ENCODE data around the gene BAIAP2L1. TPM values are rescaled to one million over a fixed set of nuclear protein-coding genes. Genes with fewer than 3 reads are reported as not detected.

The BAIAP2L1 gene
- total RNA-seq, 3 donors from 2014 or later (not counting 1 experiment from before 2014, with no cell fraction given) = not detected

- H3K27ac Mint-ChIP-seq = peak overlapping the region; percentile 74 to 81
- Histone ChIP-seq H3K4me1 (ENCODE audit: control insufficient read depth, insufficient read depth, low read length) (peaks cover 42% of the 10 kb centered on the region), H3K27me3 (ENCODE audit: control insufficient read depth, insufficient read depth, low read length) (no peaks in the 10 kb centered on the region), H3K9me3 (ENCODE audit: control insufficient read depth, insufficient read depth, low read length) (no peaks in the 10 kb centered on the region), H3K27ac (ENCODE audit: low read length) (no peak overlapping the region), H3K4me3 (ENCODE audit: low read length) (no peak overlapping the region), H3K36me3 (ENCODE audit: control insufficient read depth, insufficient read depth, low read length) (no peaks in the 10 kb centered on the region)
- intact Hi-C loops (cut with micrococcal nuclease) = loop anchor here (2.0 kb wide), 1 partner anchor 27 kb away; the partner anchor contains the start of gene TECPR1
- no peak for TF ChIP-seq CTCF (IDR thresholded peaks at IDR 0.05)
- H3K9me3 Mint-ChIP-seq = no peaks in the 10 kb centered on the region
- no peak for DNase-seq
- H3K4me1 Mint-ChIP-seq = peaks cover 22 to 32% of the 10 kb centered on the region in 2 donors
- no peaks in the 10 kb centered on the region for H3K27me3 Mint-ChIP-seq (ENCODE audit: low read depth in 2 of 2)
- H3K36me3 Mint-ChIP-seq = no peaks in the 10 kb centered on the region
- H3K4me3 Mint-ChIP-seq = peak overlapping the region; percentile 88
- ATAC-seq = no peak
- WGBS (ENCODE audit: insufficient coverage) = 65% methylated on average over 7 of the region's 7 CpGs
Measured at GRCh38 chr7:98280296-98280695, 120.6 kb downstream of the BAIAP2L1 start.

GRCh38 chr7:98278936-98279335 lies 122.0 kb downstream of the BAIAP2L1 start:
- Histone ChIP-seq H3K27me3 (ENCODE audit: control insufficient read depth, insufficient read depth, low read length) (no peaks in the 10 kb centered on the region), H3K4me3 (ENCODE audit: low read length) (no peak overlapping the region), H3K36me3 (ENCODE audit: control insufficient read depth, insufficient read depth, low read length) (no peaks in the 10 kb centered on the region), H3K9me3 (ENCODE audit: control insufficient read depth, insufficient read depth, low read length) (no peaks in the 10 kb centered on the region), H3K27ac (ENCODE audit: low read length) (no peak overlapping the region), H3K4me1 (ENCODE audit: control insufficient read depth, insufficient read depth, low read length) (peaks cover 28% of the 10 kb centered on the region)
- no peaks in the 10 kb centered on the region for H3K27me3 Mint-ChIP-seq (ENCODE audit: low read depth in 2 of 2)
- H3K9me3 Mint-ChIP-seq = no peaks in the 10 kb centered on the region
- 89% methylated on average over 4 of the region's 4 CpGs for WGBS (ENCODE audit: insufficient coverage)
- no peak for DNase-seq
- peaks cover 12 to 19% of the 10 kb centered on the region in 2 donors for H3K4me1 Mint-ChIP-seq
- H3K27ac Mint-ChIP-seq = no peak overlapping the region
- no peak for ATAC-seq
- intact Hi-C loops (cut with micrococcal nuclease) = no loop called here
- no peak for TF ChIP-seq CTCF (IDR thresholded peaks at IDR 0.05)
- H3K4me3 Mint-ChIP-seq = no peak overlapping the region
- no peaks in the 10 kb centered on the region for H3K36me3 Mint-ChIP-seq

GRCh38 chr7:98278408-98278807 lies 122.5 kb downstream of the BAIAP2L1 start:
- H3K4me1 Mint-ChIP-seq = peaks cover 12 to 15% of the 10 kb centered on the region in 2 donors
- no peak for ATAC-seq
- intact Hi-C loops (cut with micrococcal nuclease) = no loop called here
- Histone ChIP-seq H3K36me3 (ENCODE audit: control insufficient read depth, insufficient read depth, low read length) (no peaks in the 10 kb centered on the region), H3K9me3 (ENCODE audit: control insufficient read depth, insufficient read depth, low read length) (no peaks in the 10 kb centered on the region), H3K27ac (ENCODE audit: low read length) (no peak overlapping the region), H3K4me3 (ENCODE audit: low read length) (no peak overlapping the region), H3K4me1 (ENCODE audit: control insufficient read depth, insufficient read depth, low read length) (peaks cover 23% of the 10 kb centered on the region), H3K27me3 (ENCODE audit: control insufficient read depth, insufficient read depth, low read length) (no peaks in the 10 kb centered on the region)
- TF ChIP-seq CTCF (IDR thresholded peaks at IDR 0.05) = no peak
- DNase-seq = no peak
- H3K27me3 Mint-ChIP-seq (ENCODE audit: low read depth in 2 of 2) = no peaks in the 10 kb centered on the region
- H3K4me3 Mint-ChIP-seq = no peak overlapping the region
- WGBS (ENCODE audit: insufficient coverage) = 96% methylated on average over 5 of the region's 5 CpGs
- no peak overlapping the region for H3K27ac Mint-ChIP-seq
- no peaks in the 10 kb centered on the region for H3K9me3 Mint-ChIP-seq
- no peaks in the 10 kb centered on the region for H3K36me3 Mint-ChIP-seq

- 90% methylated on average over 3 of the region's 5 CpGs for WGBS (ENCODE audit: insufficient coverage)
- Mint-ChIP-seq H3K27ac (no peak overlapping the region), H3K4me1 (no peaks in the 10 kb centered on the region), H3K4me3 (no peak overlapping the region), H3K9me3 (no peaks in the 10 kb centered on the region), H3K27me3 (ENCODE audit: low read depth in 2 of 2) (no peaks in the 10 kb centered on the region), H3K36me3 (no peaks in the 10 kb centered on the region)
- H3K36me3 ChIP-seq (ENCODE audit: control insufficient read depth, insufficient read depth, low read length) = no peaks in the 10 kb centered on the region
- H3K4me3 ChIP-seq (ENCODE audit: low read length) = no peak overlapping the region
- intact Hi-C loops (cut with micrococcal nuclease) = no loop called here
- H3K4me1 ChIP-seq (ENCODE audit: control insufficient read depth, insufficient read depth, low read length) = peaks cover 8% of the 10 kb centered on the region
- no peaks in the 10 kb centered on the region for H3K27me3 ChIP-seq (ENCODE audit: control insufficient read depth, insufficient read depth, low read length)
- TF ChIP-seq CTCF (IDR thresholded peaks at IDR 0.05) = no peak
- ATAC-seq (no peak), DNase-seq (no peak)
- no peak overlapping the region for H3K27ac ChIP-seq (ENCODE audit: low read length)
- H3K9me3 ChIP-seq (ENCODE audit: control insufficient read depth, insufficient read depth, low read length) = no peaks in the 10 kb centered on the region
Measured at GRCh38 chr7:98276241-98276761, 124.6 kb downstream of the BAIAP2L1 start.
